Measurements from ENCODE around the gene SEMA6B. TPM values are rescaled to one million over a fixed set of nuclear protein-coding genes. Genes with fewer than 3 reads are reported as not detected.

SEMA6B gene
- total RNA-seq, 1 donor from 2014 or later, result 25.3 TPM

- DNase-seq (ENCODE audit: low read depth, low spot score), result no peak
- Mint-ChIP-seq H3K27me3 (ENCODE audit: low read depth) (peaks cover 42% of the 10 kb centered on the region), H3K4me3 (peak overlapping the region; percentile 83), H3K27ac (ENCODE audit: unreplicated experiment) (peak overlapping the region; percentile 71), H3K36me3 (ENCODE audit: low read depth) (no peaks in the 10 kb centered on the region), H3K4me1 (peaks cover 21% of the 10 kb centered on the region), H3K9me3 (no peaks in the 10 kb centered on the region)
- no peak for TF ChIP-seq CTCF (conservative IDR thresholded peaks at IDR 0.05)
Observed at GRCh38 chr19:4582980-4583842, 23.7 kb upstream of the SEMA6B start.

GRCh38 chr19:4581666-4582553 is 22.4 kb upstream of the SEMA6B start:
- H3K4me3 Mint-ChIP-seq, result peak overlapping the region; percentile 83
- H3K9me3 Mint-ChIP-seq, result no peaks in the 10 kb centered on the region
- DNase-seq (ENCODE audit: low read depth, low spot score), result peak; percentile 44
- TF ChIP-seq CTCF (conservative IDR thresholded peaks at IDR 0.05), result no peak
- no peak overlapping the region for H3K27ac Mint-ChIP-seq (ENCODE audit: unreplicated experiment)
- H3K27me3 Mint-ChIP-seq (ENCODE audit: low read depth), result peaks cover 44% of the 10 kb centered on the region
- peaks cover 23% of the 10 kb centered on the region for H3K4me1 Mint-ChIP-seq
- no peaks in the 10 kb centered on the region for H3K36me3 Mint-ChIP-seq (ENCODE audit: low read depth)

GRCh38 chr19:4580961-4581665 is 21.6 kb upstream of the SEMA6B start:
- Mint-ChIP-seq H3K4me3 (peak overlapping the region; percentile 81), H3K9me3 (no peaks in the 10 kb centered on the region), H3K36me3 (ENCODE audit: low read depth) (no peaks in the 10 kb centered on the region), H3K4me1 (peaks cover 25% of the 10 kb centered on the region), H3K27me3 (ENCODE audit: low read depth) (peaks cover 44% of the 10 kb centered on the region), H3K27ac (ENCODE audit: unreplicated experiment) (no peak overlapping the region)
- TF ChIP-seq CTCF (conservative IDR thresholded peaks at IDR 0.05), result no peak
- no peak for DNase-seq (ENCODE audit: low read depth, low spot score)

- Mint-ChIP-seq H3K27ac (ENCODE audit: unreplicated experiment) (no peak overlapping the region), H3K4me1 (peaks cover 29% of the 10 kb centered on the region), H3K27me3 (ENCODE audit: low read depth) (peaks cover 41% of the 10 kb centered on the region), H3K9me3 (no peaks in the 10 kb centered on the region), H3K36me3 (ENCODE audit: low read depth) (no peaks in the 10 kb centered on the region), H3K4me3 (peak overlapping the region; percentile 75)
- no peak for DNase-seq (ENCODE audit: low read depth, low spot score)
- TF ChIP-seq CTCF (conservative IDR thresholded peaks at IDR 0.05), result no peak
Observed at GRCh38 chr19:4580021-4580901, 20.8 kb upstream of the SEMA6B start.
